Esophagus squamous epithelium (tissue), 5 donors: Measurements from ENCODE around the gene VAV3. TPM values are rescaled to one million over a fixed set of nuclear protein-coding genes. Genes with fewer than 3 reads are reported as not detected.

ENCODE experiments used
- DNase-seq: peaks from one replicate; lab custom pipeline; 2025; lab: John Stamatoyannopoulos, UW
- H3K27ac ChIP-seq, 4 donors: fragments of 200-600 bp; sonication (generic); one replicate each; pipeline ENCODE4 v1.5.1; 2016 to 2019; ENCODE audit warnings: mild to moderate bottlenecking in 1 of 4
- H3K27me3 ChIP-seq, 4 donors: fragments of 200-600 bp; sonication (generic); 1 replicate in 3 of 4; 2 replicates in 1 of 4; pipeline versions ENCODE4 v1.5.1 to v1.6.0; 2017 to 2021; ENCODE audit warnings: antibody characterized with exemption in 1 of 4
- H3K36me3 ChIP-seq, 3 donors: fragments of 200-600 bp; sonication (generic); one replicate each; pipeline ENCODE4 v1.5.1; 2016 to 2019
- H3K4me1 ChIP-seq, 3 donors: fragments of 200-600 bp; sonication (generic); one replicate each; pipeline ENCODE4 v1.5.1; 2017 to 2019
- H3K4me3 ChIP-seq, 4 donors: fragments of 200-600 bp; sonication (generic); 1 replicate in 3 of 4; 2 replicates in 1 of 4; pipeline ENCODE4 v1.5.1; 2016 to 2019; ENCODE audit warnings: mild to moderate bottlenecking in 2 of 4, moderate library complexity in 1 of 4
- H3K9me3 ChIP-seq, 3 donors: fragments of 200-600 bp; sonication (generic); one replicate each; pipeline ENCODE4 v1.5.1; 2016 to 2019
- CTCF ChIP-seq, 6 experiments: fragments of 450-650 bp in 4 of 6; fragments of 200-600 bp in 2 of 6; sonication (generic) in 2 of 6; IDR thresholded peaks; one replicate each; pipeline ENCODE4 v1.5.1; 2016 to 2019; ENCODE audit warnings: antibody characterized with exemption in 6 of 6, mild to moderate bottlenecking in 4 of 6, moderate library complexity in 4 of 6
- POLR2A ChIP-seq, 4 donors: fragments of 450-650 bp; IDR thresholded peaks; one replicate each; pipeline ENCODE4 v1.6.1; 2017; ENCODE audit warnings: antibody characterized with exemption in 4 of 4, mild to moderate bottlenecking in 4 of 4, moderate library complexity in 3 of 4
- WGBS, 2 donors: methylation state at CpG; one replicate each; pipeline ENCODE4 v1.1.5; 2018; 5-methylcytosine and 5-hydroxymethylcytosine counted together
- intact Hi-C: fragments of 100-400 bp; cut with DNase I; formaldehyde crosslinking; loops from one replicate; pipeline ENCODE4 v1.15.0; 2022
- total RNA-seq, 4 donors: library from RNA; depleted of rRNA; stranded (reverse); fragments of >200 nt; gene quantifications; one replicate each; pipeline ENCODE4 v1.1.0, GENCODE V29; 2016
- donor health status: DM: yes; HTN: yes; CAD: no.

VAV3 gene
- total RNA-seq, 4 donors from 2014 or later, result 43.4 to 126 (median 76.9) TPM

DNA sequence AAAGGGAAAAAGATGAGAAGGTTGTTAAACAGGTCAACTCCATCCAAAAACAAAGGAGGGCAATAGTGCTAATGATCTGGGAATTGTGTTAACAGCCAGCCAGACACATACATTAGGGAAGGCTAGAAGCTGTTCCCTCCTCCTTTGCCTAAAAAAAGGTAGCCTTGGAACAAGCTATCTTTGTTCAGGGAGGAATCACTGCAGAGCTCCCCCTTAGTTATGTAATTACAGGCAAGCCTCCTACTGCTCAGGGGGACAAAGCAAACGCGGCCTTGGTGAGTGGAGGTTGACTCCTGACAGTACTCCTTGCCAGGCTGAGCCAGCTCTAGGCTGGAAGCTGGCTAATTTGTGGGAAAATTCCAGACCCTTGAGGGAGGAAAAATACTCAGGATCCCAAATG, 97.6 kb downstream of the VAV3 start:
- no peaks in the 10 kb centered on the region for H3K4me1 ChIP-seq
- 60 to 90% methylated on average over 1 to 2 of the region's 2 CpGs for WGBS, 2 donors
- intact Hi-C loops, result no loop called here

GRCh38 chr1:107866870-107867269, 98.1 kb downstream of the VAV3 start:
- Histone ChIP-seq H3K27me3 (no peaks in the 10 kb centered on the region), H3K36me3 (no peaks in the 10 kb centered on the region), H3K27ac (no peak overlapping the region), H3K4me1 (no peaks in the 10 kb centered on the region), H3K4me3 (no peak overlapping the region), H3K9me3 (no peaks in the 10 kb centered on the region)
- TF ChIP-seq CTCF (IDR thresholded peaks at IDR 0.05) (no peak), POLR2A (IDR thresholded peaks at IDR 0.05) (no peak)
- intact Hi-C loops, result no loop called here
- no peak for DNase-seq

More for the DNA sequence above, 97.6 kb downstream of the VAV3 start:
- no peaks in the 10 kb centered on the region for H3K36me3 ChIP-seq
- no peak for DNase-seq
- no peaks in the 10 kb centered on the region for H3K9me3 ChIP-seq
- no peak overlapping the region for H3K27ac ChIP-seq
- no peaks in the 10 kb centered on the region for H3K27me3 ChIP-seq
- TF ChIP-seq POLR2A (IDR thresholded peaks at IDR 0.05) (no peak), CTCF (IDR thresholded peaks at IDR 0.05) (no peak)
- no peak overlapping the region for H3K4me3 ChIP-seq

DNA sequence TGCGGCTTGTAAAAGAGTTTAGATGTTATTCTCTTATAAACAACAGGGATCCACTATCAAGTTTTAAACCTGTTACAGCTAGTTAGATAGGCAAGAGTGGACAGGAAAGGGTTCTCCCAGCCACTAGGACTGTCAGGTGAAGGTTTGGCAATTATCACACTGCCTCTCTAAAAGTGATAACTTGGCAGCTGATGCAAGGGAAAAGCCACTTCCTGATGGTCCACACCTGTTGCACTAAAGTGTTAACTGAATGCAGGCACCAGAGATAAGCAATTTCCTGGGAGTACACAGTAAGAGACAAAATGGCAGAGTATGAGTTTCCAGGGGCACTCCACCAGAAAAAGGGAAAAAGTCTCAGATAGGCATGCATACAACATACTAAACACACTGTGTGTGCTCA, 99.4 kb downstream of the VAV3 start:
- Histone ChIP-seq H3K4me3 (no peak overlapping the region), H3K27ac (no peak overlapping the region), H3K4me1 (no peaks in the 10 kb centered on the region), H3K36me3 (no peaks in the 10 kb centered on the region), H3K27me3 (no peaks in the 10 kb centered on the region), H3K9me3 (no peaks in the 10 kb centered on the region)
- intact Hi-C loops, result no loop called here
- WGBS, 2 donors, result 43 to 50% methylated on average over 1 of the region's 1 CpG
- TF ChIP-seq POLR2A (IDR thresholded peaks at IDR 0.05) (no peak), CTCF (IDR thresholded peaks at IDR 0.05) (no peak)
- no peak for DNase-seq

DNA sequence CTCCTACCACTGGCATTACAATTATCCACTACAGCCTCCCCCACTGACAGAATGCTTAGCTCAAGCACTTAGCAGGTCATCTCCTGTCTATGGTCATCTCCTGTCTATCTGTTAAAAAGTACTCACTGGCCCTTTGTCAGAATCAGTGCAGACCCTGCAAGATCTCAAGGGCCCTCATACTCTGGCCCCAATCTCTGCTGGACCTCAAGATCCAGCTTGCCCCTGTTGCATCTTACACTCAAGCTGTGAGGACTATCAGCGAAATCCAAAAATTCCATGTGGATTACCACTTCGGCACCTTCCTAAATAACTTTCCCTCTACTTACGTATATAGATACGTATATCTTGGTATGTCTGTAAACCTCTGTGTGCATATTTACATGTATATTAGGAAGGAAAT, 101.6 kb downstream of the VAV3 start:
- Histone ChIP-seq H3K4me3 (no peak overlapping the region), H3K27ac (no peak overlapping the region), H3K27me3 (no peaks in the 10 kb centered on the region), H3K4me1 (no peaks in the 10 kb centered on the region), H3K9me3 (no peaks in the 10 kb centered on the region), H3K36me3 (no peaks in the 10 kb centered on the region)
- no peak for DNase-seq
- intact Hi-C loops, result no loop called here
- 85 to 92% methylated on average over 4 of the region's 4 CpGs for WGBS, 2 donors
- TF ChIP-seq CTCF (IDR thresholded peaks at IDR 0.05) (no peak), POLR2A (IDR thresholded peaks at IDR 0.05) (no peak)

DNA sequence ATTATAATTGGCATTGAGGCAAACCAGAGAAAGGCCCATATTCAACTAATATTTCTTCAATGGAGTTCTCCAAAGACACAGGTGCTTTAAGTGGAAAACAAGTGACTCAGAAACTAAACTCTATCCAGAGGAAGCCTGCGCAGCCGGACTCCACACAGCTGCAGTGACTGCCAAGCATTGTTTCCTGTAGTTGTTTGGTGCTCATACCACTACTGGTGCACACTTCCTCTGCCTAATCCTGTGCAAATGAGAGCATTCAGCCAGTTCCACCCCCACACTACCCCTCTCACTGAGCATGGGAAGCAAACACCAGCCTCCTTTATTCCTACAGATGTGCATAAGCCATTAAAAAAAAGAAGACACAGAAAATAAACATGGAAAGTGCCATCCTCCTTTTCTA, 102.9 kb downstream of the VAV3 start:
- no peak for DNase-seq
- TF ChIP-seq POLR2A (IDR thresholded peaks at IDR 0.05) (no peak), CTCF (IDR thresholded peaks at IDR 0.05) (no peak)
- Histone ChIP-seq H3K4me3 (no peak overlapping the region), H3K27me3 (no peaks in the 10 kb centered on the region), H3K4me1 (no peaks in the 10 kb centered on the region), H3K27ac (no peak overlapping the region), H3K9me3 (no peaks in the 10 kb centered on the region), H3K36me3 (no peaks in the 10 kb centered on the region)
- intact Hi-C loops, result no loop called here
- WGBS, 2 donors, result 71 to 72% methylated on average over 2 of the region's 2 CpGs
